Mesenchymal stem cell (in vitro differentiated cells and primary cell): ENCODE data around the gene HOXD13.

Source experiments
- DNase-seq: peaks from one replicate; pipeline ENCODE4 v3.0.0-alpha.2; 2013
- H2AFZ ChIP-seq: one replicate; pipeline ENCODE4 v1.6.1; 2013; ENCODE audit warnings: low read depth, mild to moderate bottlenecking, control low read depth, inconsistent platforms, low read length, moderate library complexity
- H2AK5ac ChIP-seq: 2 replicates; pipeline ENCODE4 v1.6.1; 2013; ENCODE audit warnings: low read length, moderate library complexity, mild to moderate bottlenecking, inconsistent platforms; ENCODE audit not compliant: severe bottlenecking
- H2BK120ac ChIP-seq: one replicate; pipeline ENCODE4 v1.6.1; 2013; ENCODE audit warnings: low read depth, mild to moderate bottlenecking, inconsistent platforms, low read length, moderate library complexity
- H2BK12ac ChIP-seq, 2 experiments: one replicate each; pipeline ENCODE4 v1.6.1; 2013; ENCODE audit warnings: inconsistent platforms in 2 of 2, low read length in 2 of 2, mild to moderate bottlenecking in 2 of 2, moderate library complexity in 2 of 2, control low read depth in 1 of 2
- H2BK15ac ChIP-seq: one replicate; pipeline ENCODE4 v1.6.1; 2013; ENCODE audit warnings: mild to moderate bottlenecking, low read depth, inconsistent platforms; ENCODE audit not compliant: poor library complexity, severe bottlenecking
- H2BK5ac ChIP-seq: 2 replicates; pipeline ENCODE4 v1.6.1; 2013; ENCODE audit warnings: low read depth, mild to moderate bottlenecking, low read length, control low read depth, inconsistent platforms; ENCODE audit not compliant: poor library complexity, severe bottlenecking
- H3K14ac ChIP-seq, 2 experiments: one replicate each; pipeline ENCODE4 v1.6.1; 2013; ENCODE audit warnings: inconsistent platforms in 2 of 2, low read length in 2 of 2, control low read depth in 1 of 2, mild to moderate bottlenecking in 1 of 2, moderate library complexity in 1 of 2
- H3K18ac ChIP-seq, 2 experiments: one replicate each; pipeline ENCODE4 v1.6.1; 2013; ENCODE audit warnings: inconsistent platforms in 2 of 2, low read length in 2 of 2, control low read depth in 1 of 2, low read depth in 1 of 2, mild to moderate bottlenecking in 1 of 2
- H3K23ac ChIP-seq, 2 experiments: one replicate each; pipeline ENCODE4 v1.6.1; 2013; ENCODE audit warnings: inconsistent platforms in 2 of 2, low read length in 2 of 2, mild to moderate bottlenecking in 2 of 2, moderate library complexity in 2 of 2, control low read depth in 1 of 2
- H3K27ac ChIP-seq: 2 replicates; pipeline ENCODE4 v1.5.1; 2013; ENCODE audit warnings: mild to moderate bottlenecking, moderate library complexity, low read length, control low read depth, inconsistent platforms; ENCODE audit not compliant: poor library complexity, severe bottlenecking
- H3K27me3 ChIP-seq, 2 experiments: 2 replicates each; pipeline versions ENCODE4 v1.6.1 to v1.7.0; 2013; ENCODE audit warnings: low read length in 2 of 2, mild to moderate bottlenecking in 2 of 2, moderate library complexity in 2 of 2, control low read depth in 1 of 2, inconsistent platforms in 1 of 2; ENCODE audit not compliant: control insufficient read depth in 1 of 2, insufficient read depth in 1 of 2
- H3K36me3 ChIP-seq, 2 experiments: 2 replicates each; pipeline versions ENCODE4 v1.6.1 to v1.7.0; 2013; ENCODE audit warnings: low read length in 2 of 2, control low read depth in 1 of 2, inconsistent platforms in 1 of 2, low read depth in 1 of 2, mild to moderate bottlenecking in 1 of 2; ENCODE audit not compliant: insufficient read depth in 2 of 2, control insufficient read depth in 1 of 2
- H3K4ac ChIP-seq, 2 experiments: one replicate each; pipeline ENCODE4 v1.6.1; 2013; ENCODE audit warnings: inconsistent platforms in 2 of 2, low read length in 2 of 2, mild to moderate bottlenecking in 2 of 2, moderate library complexity in 2 of 2, control low read depth in 1 of 2, low read depth in 1 of 2
- H3K4me1 ChIP-seq: 2 replicates; pipeline ENCODE4 v1.6.1; 2013; ENCODE audit warnings: low read depth, low read length, control low read depth; ENCODE audit not compliant: control insufficient read depth, insufficient read depth
- H3K4me2 ChIP-seq: 2 replicates; pipeline ENCODE4 v1.6.1; 2013; ENCODE audit warnings: low read length, mild to moderate bottlenecking, inconsistent platforms; ENCODE audit not compliant: poor library complexity, severe bottlenecking
- H3K4me3 ChIP-seq, 2 experiments: 2 replicates each; pipeline versions ENCODE4 v1.5.1 to v1.7.0; 2013; ENCODE audit warnings: low read length in 2 of 2, mild to moderate bottlenecking in 2 of 2, control low read depth in 1 of 2, low read depth in 1 of 2; ENCODE audit not compliant: insufficient read depth in 1 of 2
- H3K79me1 ChIP-seq: replicated peaks from 2 replicates; pipeline ENCODE4 v1.6.1; 2013; ENCODE audit warnings: mild to moderate bottlenecking, control low read depth, low read length, inconsistent platforms; ENCODE audit not compliant: poor library complexity, severe bottlenecking
- H3K9ac ChIP-seq: 2 replicates; pipeline ENCODE4 v1.7.0; 2013; ENCODE audit warnings: mild to moderate bottlenecking, low read length, moderate library complexity
- H3K9me3 ChIP-seq: 2 replicates; pipeline ENCODE4 v1.7.0; 2013; ENCODE audit warnings: mild to moderate bottlenecking, low read length; ENCODE audit not compliant: control insufficient read depth
- H4K8ac ChIP-seq: one replicate; pipeline ENCODE4 v1.6.1; 2013; ENCODE audit warnings: inconsistent platforms, mild to moderate bottlenecking, low read length, moderate library complexity
- H4K91ac ChIP-seq: one replicate; pipeline ENCODE4 v1.6.1; 2013; ENCODE audit warnings: mild to moderate bottlenecking, low read length, inconsistent platforms
- WGBS: methylation state at CpG from one replicate; pipeline ENCODE4 v1.1.7; 2013; ENCODE audit warnings: mixed read lengths; 5-methylcytosine and 5-hydroxymethylcytosine counted together

HOXD13 gene

GRCh38 chr2:176134035-176134434 is 41.5 kb downstream of the HOXD13 start:
- Histone ChIP-seq H3K27me3 (peaks cover 0 to 68% of the 10 kb centered on the region in 2 experiments), H3K4me2 (no peak overlapping the region), H4K8ac (no peak overlapping the region), H3K27ac (no peak overlapping the region), H3K4me1 (peaks cover 17% of the 10 kb centered on the region), H3K4me3 (no peak overlapping the region), H4K91ac (no peak overlapping the region), H3K14ac (no peak overlapping the region), H2BK15ac (no peak overlapping the region), H2AFZ (no peak overlapping the region), H2BK12ac (no peak overlapping the region), H3K36me3 (no peaks in the 10 kb centered on the region), H3K9ac (no peak overlapping the region), H3K79me1 (peaks cover 2% of the 10 kb centered on the region), H3K4ac (no peak overlapping the region), H2BK5ac (no peak overlapping the region), H3K23ac (no peak overlapping the region), H3K9me3 (no peaks in the 10 kb centered on the region), H2AK5ac (no peak overlapping the region), H2BK120ac (no peak overlapping the region), H3K18ac (no peak overlapping the region)
- DNase-seq = no peak
- 58% methylated on average over 4 of the region's 4 CpGs for WGBS

GRCh38 chr2:176135035-176135440 is 42.5 kb downstream of the HOXD13 start:
- Histone ChIP-seq H3K4me1 (peaks cover 12% of the 10 kb centered on the region), H3K9me3 (no peaks in the 10 kb centered on the region), H2AFZ (no peak overlapping the region), H3K23ac (no peak overlapping the region), H3K4ac (no peak overlapping the region), H3K14ac (no peak overlapping the region), H4K91ac (no peak overlapping the region), H3K36me3 (no peaks in the 10 kb centered on the region), H2BK5ac (no peak overlapping the region), H3K4me3 (peak overlapping the region in 1 of 2 experiments; percentile 86), H3K9ac (peak overlapping the region; percentile 96), H3K27me3 (peaks cover 0 to 66% of the 10 kb centered on the region in 2 experiments), H2AK5ac (no peak overlapping the region), H2BK12ac (no peak overlapping the region), H2BK120ac (no peak overlapping the region), H2BK15ac (no peak overlapping the region), H3K4me2 (peak overlapping the region; percentile 25), H3K79me1 (peaks cover 2% of the 10 kb centered on the region), H3K27ac (no peak overlapping the region), H4K8ac (no peak overlapping the region), H3K18ac (no peak overlapping the region)
- DNase-seq = no peak

DNA sequence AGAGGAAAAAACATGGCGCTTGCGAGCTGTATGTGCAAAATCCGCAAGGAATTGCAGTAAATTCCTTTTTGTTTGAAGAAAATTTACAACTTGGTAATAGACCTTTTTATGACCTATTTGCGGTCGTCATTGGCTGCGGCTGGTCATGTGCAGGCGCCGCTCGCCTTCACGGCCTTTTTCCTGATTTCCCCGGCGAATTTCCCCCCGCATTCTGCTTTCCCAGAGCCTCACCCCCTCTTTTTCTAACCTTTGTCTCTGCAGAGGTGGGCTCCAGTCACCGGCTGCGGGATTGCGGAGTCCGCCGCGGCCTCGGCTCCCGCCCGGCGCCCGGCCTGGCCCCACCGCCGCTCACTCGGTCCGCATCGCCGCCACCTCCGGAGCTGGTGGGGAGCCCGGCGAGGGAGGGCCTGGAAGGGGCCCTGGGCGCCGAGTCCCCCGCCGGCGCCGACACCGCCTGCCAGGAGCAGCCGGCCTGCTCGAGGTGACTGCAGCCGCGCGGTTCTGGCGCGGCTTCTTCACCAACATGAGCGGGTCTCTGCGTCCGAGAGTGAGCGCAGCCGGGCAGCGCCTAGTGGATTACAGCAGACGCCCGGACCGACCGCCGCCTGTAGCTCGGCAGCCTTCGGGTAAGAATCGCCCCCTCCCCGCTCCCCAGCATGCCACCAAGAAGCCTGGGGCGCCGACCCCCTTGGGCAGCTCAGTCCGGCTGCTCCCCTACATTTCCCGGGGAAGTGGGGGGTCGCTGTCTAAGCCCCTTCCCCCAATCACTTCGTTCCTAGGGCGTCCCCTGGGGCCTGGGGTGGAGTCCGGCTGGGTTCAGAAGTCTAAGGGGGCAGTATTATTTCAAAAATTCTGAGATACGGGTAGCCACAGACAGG is 44.1 kb downstream of the HOXD13 start:
- H3K27ac ChIP-seq = peak overlapping the region; percentile 33
- peaks cover 15% of the 10 kb centered on the region for H3K4me1 ChIP-seq
- 2% methylated on average over 60 of the region's 71 CpGs for WGBS
- peak overlapping the region; percentile 82 for H2BK5ac ChIP-seq
- H3K36me3 ChIP-seq = no peaks in the 10 kb centered on the region
- H2BK120ac ChIP-seq = no peak overlapping the region
- no peak overlapping the region for H4K91ac ChIP-seq
- H3K79me1 ChIP-seq = peaks cover 3% of the 10 kb centered on the region
- H3K14ac ChIP-seq = no peak overlapping the region
- H3K18ac ChIP-seq = no peak overlapping the region
- no peaks in the 10 kb centered on the region for H3K9me3 ChIP-seq
- DNase-seq = peak; percentile 24
- peak overlapping the region; percentile 96 for H3K9ac ChIP-seq
- H2BK12ac ChIP-seq = no peak overlapping the region
- H4K8ac ChIP-seq = no peak overlapping the region
- no peak overlapping the region for H2AK5ac ChIP-seq
- no peak overlapping the region for H2AFZ ChIP-seq
- H3K27me3 ChIP-seq = peaks cover 0 to 68% of the 10 kb centered on the region in 2 experiments
- H3K4me3 ChIP-seq = peak overlapping the region; percentile 75 to 86
- H3K4me2 ChIP-seq = peak overlapping the region; percentile 75
- peak overlapping the region in 1 of 2 experiments; percentile 36 for H3K23ac ChIP-seq
- no peak overlapping the region for H2BK15ac ChIP-seq
- no peak overlapping the region for H3K4ac ChIP-seq

GRCh38 chr2:176137252-176137580 is 44.7 kb downstream of the HOXD13 start:
- Histone ChIP-seq H3K23ac (no peak overlapping the region), H2AFZ (no peak overlapping the region), H2BK15ac (no peak overlapping the region), H3K4me1 (peaks cover 15% of the 10 kb centered on the region), H2AK5ac (no peak overlapping the region), H3K79me1 (peaks cover 3% of the 10 kb centered on the region), H2BK5ac (no peak overlapping the region), H3K9me3 (no peaks in the 10 kb centered on the region), H3K9ac (peak overlapping the region; percentile 96), H4K91ac (no peak overlapping the region), H3K36me3 (no peaks in the 10 kb centered on the region), H2BK120ac (no peak overlapping the region), H3K18ac (no peak overlapping the region), H3K4ac (no peak overlapping the region), H3K4me2 (peak overlapping the region; percentile 75), H3K4me3 (peak overlapping the region in 1 of 2 experiments; percentile 86), H3K27me3 (peaks cover 0 to 69% of the 10 kb centered on the region in 2 experiments), H3K27ac (no peak overlapping the region), H3K14ac (no peak overlapping the region), H2BK12ac (no peak overlapping the region), H4K8ac (no peak overlapping the region)
- WGBS = 29% methylated on average over 2 of the region's 2 CpGs
- DNase-seq = no peak
